Upper lobe of left lung (tissue), 4 donors: ENCODE measurements around the gene PRCC.

Experiments used
- POLR2A ChIP-seq, 4 donors: fragments of 450-650 bp; IDR thresholded peaks; one replicate each; pipeline ENCODE4 v1.5.1; 2016 to 2017; ENCODE audit warnings: antibody characterized with exemption in 4 of 4, mild to moderate bottlenecking in 2 of 4
- POLR2AphosphoS5 ChIP-seq, 2 donors: sonication (generic); formaldehyde crosslinking; IDR thresholded peaks; one replicate each; pipeline ENCODE4 v1.5.1; 2017; ENCODE audit warnings: antibody characterized with exemption in 2 of 2
- TF ChIP-seq, protein P1 (sequence below), 6 experiments: fragments of 450-650 bp in 4 of 6; fragments of 200-600 bp in 2 of 6; sonication (generic) in 2 of 6; IDR thresholded peaks; one replicate each; pipeline ENCODE4 v1.5.1; 2016 to 2019; ENCODE audit warnings: antibody characterized with exemption in 6 of 6

- TF ChIP-seq, protein P1, sequence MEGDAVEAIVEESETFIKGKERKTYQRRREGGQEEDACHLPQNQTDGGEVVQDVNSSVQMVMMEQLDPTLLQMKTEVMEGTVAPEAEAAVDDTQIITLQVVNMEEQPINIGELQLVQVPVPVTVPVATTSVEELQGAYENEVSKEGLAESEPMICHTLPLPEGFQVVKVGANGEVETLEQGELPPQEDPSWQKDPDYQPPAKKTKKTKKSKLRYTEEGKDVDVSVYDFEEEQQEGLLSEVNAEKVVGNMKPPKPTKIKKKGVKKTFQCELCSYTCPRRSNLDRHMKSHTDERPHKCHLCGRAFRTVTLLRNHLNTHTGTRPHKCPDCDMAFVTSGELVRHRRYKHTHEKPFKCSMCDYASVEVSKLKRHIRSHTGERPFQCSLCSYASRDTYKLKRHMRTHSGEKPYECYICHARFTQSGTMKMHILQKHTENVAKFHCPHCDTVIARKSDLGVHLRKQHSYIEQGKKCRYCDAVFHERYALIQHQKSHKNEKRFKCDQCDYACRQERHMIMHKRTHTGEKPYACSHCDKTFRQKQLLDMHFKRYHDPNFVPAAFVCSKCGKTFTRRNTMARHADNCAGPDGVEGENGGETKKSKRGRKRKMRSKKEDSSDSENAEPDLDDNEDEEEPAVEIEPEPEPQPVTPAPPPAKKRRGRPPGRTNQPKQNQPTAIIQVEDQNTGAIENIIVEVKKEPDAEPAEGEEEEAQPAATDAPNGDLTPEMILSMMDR (IDR thresholded peaks at IDR 0.05) = no peak
- TF ChIP-seq POLR2A (IDR thresholded peaks at IDR 0.05) (no peak), POLR2AphosphoS5 (IDR thresholded peaks at IDR 0.05) (no peak)
Observed at GRCh38 chr1:156849151-156849496, 81.8 kb downstream of the PRCC start.
